ENCODE data around the gene MEAK7. TPM values are rescaled to one million over a fixed set of nuclear protein-coding genes. Genes with fewer than 3 reads are reported as not detected.
"Not testable (repeated sequence)": the region's sequence is repeated elsewhere in the genome, so short reads cannot be mapped to it uniquely, and the experiment has no call there.

The MEAK7 gene
- total RNA-seq, 4 donors from 2014 or later, result 7.9 to 30.5 (median 10.4) TPM

DNA sequence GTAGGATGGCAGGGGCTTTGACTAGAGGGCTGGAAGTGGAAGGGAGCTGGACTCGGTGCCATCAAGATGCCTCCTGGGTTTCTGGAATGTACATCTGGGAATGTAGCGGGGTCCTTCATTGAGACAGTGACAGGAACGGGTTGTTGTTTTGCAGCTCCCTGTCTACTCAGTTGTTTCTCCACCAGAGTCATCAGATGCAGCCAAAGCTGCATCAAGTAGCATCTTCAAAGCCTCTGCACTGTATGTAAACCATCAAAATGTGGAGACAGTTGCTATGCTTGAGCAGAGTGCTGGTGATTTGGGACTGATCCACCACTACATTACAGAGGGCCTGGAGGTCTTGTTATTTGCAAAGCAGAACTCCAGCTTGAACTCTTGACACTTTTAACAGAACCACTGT is 25.1 kb upstream of the MEAK7 start:
- no peak overlapping the region for H3K27ac ChIP-seq
- no peak overlapping the region for H3K4me3 ChIP-seq
- no peak for TF ChIP-seq POLR2AphosphoS5 (IDR thresholded peaks at IDR 0.05)
- WGBS, 2 donors (ENCODE audit: low coverage in 1 of 2), result 100% methylated on average over 1 to 3 of the region's 3 CpGs
- H3K9me3 ChIP-seq, result no peaks in the 10 kb centered on the region
- H3K36me3 ChIP-seq, result no peaks in the 10 kb centered on the region
- H3K4me1 ChIP-seq, result peaks cover 3 to 50% (median 36%) of the 10 kb centered on the region in 3 donors
- no peaks in the 10 kb centered on the region for H3K27me3 ChIP-seq
- ATAC-seq, result no peak

DNA sequence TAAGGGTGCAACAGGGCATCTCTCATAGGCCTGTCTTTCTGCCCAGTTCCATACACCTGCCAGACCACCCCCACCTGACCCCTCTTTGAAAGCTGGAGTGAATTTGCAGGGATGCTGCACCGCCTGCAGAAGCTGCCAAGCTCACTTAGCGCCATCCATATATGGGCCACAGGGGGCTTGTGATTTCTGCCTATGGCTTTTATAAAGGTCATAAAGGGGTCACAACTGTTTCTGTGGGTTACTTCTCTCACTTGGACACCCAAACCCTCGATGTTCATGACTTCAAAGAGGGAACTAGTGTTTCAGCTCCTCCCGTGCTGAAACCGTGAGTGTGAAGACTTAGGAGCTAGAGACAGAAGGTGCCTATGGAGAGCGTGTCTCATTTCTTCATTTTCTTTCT is 23.9 kb upstream of the MEAK7 start:
- ATAC-seq, result no peak
- TF ChIP-seq POLR2A (IDR thresholded peaks at IDR 0.05) (no peak), POLR2AphosphoS5 (IDR thresholded peaks at IDR 0.05) (no peak), EP300 (IDR thresholded peaks at IDR 0.05) (no peak)
- TF ChIP-seq, protein P1, sequence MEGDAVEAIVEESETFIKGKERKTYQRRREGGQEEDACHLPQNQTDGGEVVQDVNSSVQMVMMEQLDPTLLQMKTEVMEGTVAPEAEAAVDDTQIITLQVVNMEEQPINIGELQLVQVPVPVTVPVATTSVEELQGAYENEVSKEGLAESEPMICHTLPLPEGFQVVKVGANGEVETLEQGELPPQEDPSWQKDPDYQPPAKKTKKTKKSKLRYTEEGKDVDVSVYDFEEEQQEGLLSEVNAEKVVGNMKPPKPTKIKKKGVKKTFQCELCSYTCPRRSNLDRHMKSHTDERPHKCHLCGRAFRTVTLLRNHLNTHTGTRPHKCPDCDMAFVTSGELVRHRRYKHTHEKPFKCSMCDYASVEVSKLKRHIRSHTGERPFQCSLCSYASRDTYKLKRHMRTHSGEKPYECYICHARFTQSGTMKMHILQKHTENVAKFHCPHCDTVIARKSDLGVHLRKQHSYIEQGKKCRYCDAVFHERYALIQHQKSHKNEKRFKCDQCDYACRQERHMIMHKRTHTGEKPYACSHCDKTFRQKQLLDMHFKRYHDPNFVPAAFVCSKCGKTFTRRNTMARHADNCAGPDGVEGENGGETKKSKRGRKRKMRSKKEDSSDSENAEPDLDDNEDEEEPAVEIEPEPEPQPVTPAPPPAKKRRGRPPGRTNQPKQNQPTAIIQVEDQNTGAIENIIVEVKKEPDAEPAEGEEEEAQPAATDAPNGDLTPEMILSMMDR (IDR thresholded peaks at IDR 0.05), result no peak
- Histone ChIP-seq H3K4me3 (no peak overlapping the region), H3K36me3 (no peaks in the 10 kb centered on the region), H3K9me3 (no peaks in the 10 kb centered on the region), H3K4me1 (peaks cover 3 to 47% (median 36%) of the 10 kb centered on the region in 3 donors), H3K27ac (peak overlapping the region in 3 of 4 donors; percentile 75 to 82 (median 75)), H3K27me3 (no peaks in the 10 kb centered on the region)
- 94 to 100% methylated on average over 3 to 5 of the region's 6 CpGs for WGBS, 2 donors (ENCODE audit: low coverage in 1 of 2)

DNA sequence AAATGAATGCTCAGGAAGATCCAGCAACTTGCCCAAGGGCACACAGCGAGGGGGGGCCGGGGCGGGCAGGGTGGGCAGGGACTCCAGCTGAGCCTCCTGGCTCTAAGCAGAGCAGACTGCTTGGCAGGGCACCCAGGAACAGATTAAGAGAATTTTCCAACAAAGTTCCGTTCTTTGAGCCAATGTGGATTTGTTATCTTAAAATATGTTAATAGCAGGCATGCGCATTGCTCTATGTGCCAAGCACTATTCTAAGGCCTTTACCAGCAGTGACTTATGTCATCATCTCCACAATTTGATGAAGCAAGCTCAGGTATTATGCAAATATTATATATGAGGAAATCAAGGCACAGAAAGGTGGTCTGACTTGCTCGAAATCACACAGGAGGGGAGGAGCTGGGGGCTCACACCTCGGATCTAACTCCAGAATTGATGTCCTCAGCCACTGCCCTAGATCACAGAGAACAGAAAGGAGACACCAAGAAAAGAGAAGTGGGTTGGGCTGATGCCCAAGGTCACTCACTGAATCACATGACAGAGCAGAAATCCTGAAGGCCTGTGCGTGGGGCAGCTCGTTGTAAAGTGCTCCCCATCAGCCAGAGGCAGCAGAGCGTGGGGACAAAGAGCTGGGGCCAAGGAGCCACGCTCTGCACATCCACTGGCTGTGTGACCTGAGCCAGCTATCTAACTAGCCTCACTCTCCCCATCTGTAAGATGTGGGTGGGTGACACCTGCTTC is 23.2 kb upstream of the MEAK7 start:
- no peaks in the 10 kb centered on the region for H3K27me3 ChIP-seq
- H3K36me3 ChIP-seq, result no peaks in the 10 kb centered on the region
- ATAC-seq, result peak; percentile 4
- 35 to 65% methylated on average over 6 to 7 of the region's 11 CpGs for WGBS, 2 donors (ENCODE audit: low coverage in 1 of 2)
- H3K4me1 ChIP-seq, result peaks cover 3 to 41% (median 31%) of the 10 kb centered on the region in 3 donors
- H3K4me3 ChIP-seq, result peak overlapping the region in 1 of 2 donors; percentile 28
- no peaks in the 10 kb centered on the region for H3K9me3 ChIP-seq
- no peak for TF ChIP-seq EP300 (IDR thresholded peaks at IDR 0.05)
- no peak for TF ChIP-seq POLR2A (IDR thresholded peaks at IDR 0.05)
- TF ChIP-seq, protein P1 (IDR thresholded peaks at IDR 0.05), result no peak
- no peak for TF ChIP-seq POLR2AphosphoS5 (IDR thresholded peaks at IDR 0.05)
- peak overlapping the region; percentile 59 to 82 (median 75) for H3K27ac ChIP-seq

DNA sequence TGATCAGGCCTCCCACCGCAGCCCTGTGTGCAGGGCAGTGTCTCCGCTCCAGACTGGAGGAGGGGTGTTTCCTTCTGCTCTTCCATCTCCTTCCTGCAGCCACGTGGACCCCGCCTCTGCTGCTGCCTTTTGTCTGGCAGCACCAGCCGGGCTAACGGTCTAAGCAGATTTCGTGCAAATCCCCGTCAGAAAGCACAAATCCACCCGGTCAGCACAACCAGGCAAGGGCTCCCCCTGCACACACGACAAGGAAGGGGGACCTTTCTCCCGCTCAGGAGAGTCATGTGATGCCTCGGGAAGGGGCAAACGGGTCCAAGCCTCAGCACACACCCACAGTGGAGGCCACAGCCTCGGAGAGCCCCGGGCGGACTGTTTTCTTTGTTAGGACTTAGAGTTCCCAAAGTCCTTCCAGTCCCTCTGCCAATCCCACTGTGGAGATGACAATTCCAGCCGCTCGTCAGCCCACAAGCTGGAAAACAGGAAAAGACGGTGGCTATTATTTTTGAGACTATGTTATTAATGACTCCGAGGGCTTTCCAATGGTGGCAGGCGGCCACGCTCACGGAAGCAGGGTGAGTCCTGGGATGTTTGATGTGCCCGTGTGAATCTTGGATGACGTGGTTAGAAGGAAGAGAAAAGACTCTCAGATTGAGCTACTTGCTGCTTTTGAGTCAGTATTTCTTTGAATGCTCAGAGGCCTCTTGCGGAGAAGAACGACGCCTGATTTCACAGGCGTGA is 22.5 kb upstream of the MEAK7 start:
- no peak for TF ChIP-seq POLR2A (IDR thresholded peaks at IDR 0.05)
- TF ChIP-seq, protein P1 (IDR thresholded peaks at IDR 0.05), result no peak
- Histone ChIP-seq H3K27ac (peak overlapping the region; percentile 59 to 82 (median 75)), H3K27me3 (no peaks in the 10 kb centered on the region), H3K4me1 (peaks cover 3 to 33% (median 26%) of the 10 kb centered on the region in 3 donors), H3K4me3 (peak overlapping the region in 1 of 2 donors; percentile 28), H3K9me3 (no peaks in the 10 kb centered on the region), H3K36me3 (no peaks in the 10 kb centered on the region)
- 17 to 21% methylated on average over 14 of the region's 29 CpGs for WGBS, 2 donors (ENCODE audit: low coverage in 1 of 2)
- peak; percentile 40 for ATAC-seq

DNA sequence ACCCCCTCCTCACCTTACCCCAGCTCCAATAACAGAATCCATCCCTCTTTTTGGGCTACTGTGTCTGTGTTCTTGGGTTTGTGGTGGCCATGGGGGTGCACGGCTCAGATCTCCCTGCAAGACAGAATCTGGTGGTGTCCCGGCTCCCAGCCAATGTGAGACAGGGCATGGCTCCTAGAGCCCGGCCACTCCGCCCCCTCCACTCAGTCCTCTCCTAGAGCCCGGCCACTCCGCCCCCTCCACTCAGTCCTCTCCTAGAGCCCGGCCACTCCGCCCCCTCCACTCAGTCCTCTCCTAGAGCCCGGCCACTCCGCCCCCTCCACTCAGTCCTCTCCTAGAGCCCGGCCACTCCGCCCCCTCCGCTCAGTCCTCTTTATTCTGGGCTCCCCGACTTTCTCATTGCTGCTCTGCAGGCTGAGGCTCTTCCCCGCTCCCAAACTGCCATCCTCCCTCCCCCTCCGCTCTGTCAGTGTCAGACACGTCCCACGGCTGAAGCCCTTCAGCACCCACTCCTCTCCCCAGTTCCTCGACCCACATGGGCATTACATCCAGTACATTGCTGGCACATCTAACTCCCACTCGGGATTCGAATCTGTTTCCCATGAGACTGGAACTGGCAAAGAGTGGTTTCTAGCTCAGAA is 20.6 kb upstream of the MEAK7 start:
- not testable (repeated sequence) for H3K36me3 ChIP-seq, H3K27me3 ChIP-seq, H3K27ac ChIP-seq, H3K4me3 ChIP-seq, H3K9me3 ChIP-seq, ATAC-seq
- peaks cover 0 to 24% (median 18%) of the 10 kb centered on the region in 3 donors for H3K4me1 ChIP-seq
- WGBS, 2 donors (ENCODE audit: low coverage in 1 of 2), result 81 to 85% methylated on average over 10 to 12 of the region's 21 CpGs
